HepG2 (cell line): ENCODE data around the gene RPTOR. TPM values are rescaled to one million over a fixed set of nuclear protein-coding genes. Genes with fewer than 3 reads are reported as not detected.

Source experiments
- ATAC-seq: fragments of 200-7000 bp; cut with Tn5 transposase; 3 replicates; pipeline ENCODE4 v1.9.1; 2020; ENCODE audit warnings: mild to moderate bottlenecking, moderate library complexity
- BruUV-seq: library from RNA; stranded (reverse); fragments of 400-500 nt; replicated peaks from 2 replicates; lab custom pipeline; 2021; lab: Mats Ljungman, UMichigan
- CTCF ChIA-PET: fragments of 300-600 bp; formaldehyde crosslinking; extraction: SDS; loops from one replicate; lab custom pipeline; 2021; ENCODE audit warnings: low total read pairs, inconsistent platforms, low intra/inter-chr PET ratio; lab: Yijun Ruan, JAX
- POLR2A ChIA-PET: fragments of 350-600 bp; sonication (Branson Sonifier 250); formaldehyde crosslinking; loops from one replicate; lab custom pipeline; 2020; ENCODE audit warnings: antibody characterized with exemption, inconsistent platforms; lab: Yijun Ruan, JAX
- DNase-seq: peaks from one replicate; pipeline ENCODE4 v3.0.0-alpha.2; 2015; ENCODE audit warnings: low spot score
- FAIRE-seq: peaks from 3 replicates; lab custom pipeline; 2011; peaks lifted over from hg19 to GRCh38; lab: Jason Lieb, UNC
- H2AFZ ChIP-seq: one replicate; pipeline ENCODE4 v1.6.1; 2011; ENCODE audit warnings: low read length, inconsistent platforms
- H3K27ac ChIP-seq: fragments of 300-600 bp; 3 replicates; pipeline ENCODE4 v1.8.0; 2011; ENCODE audit warnings: mixed run types, mild to moderate bottlenecking, mixed read lengths, low read length, inconsistent platforms; ENCODE audit not compliant: insufficient read depth; ENCODE audit errors: extremely low read length
- H3K27me3 ChIP-seq, 2 experiments: fragments of 200-600 bp in 1 of 2; 2 replicates in 1 of 2; 3 replicates in 1 of 2; pipeline versions ENCODE4 v1.6.0 to v1.8.0; 2011; ENCODE audit warnings: low read length in 2 of 2, mild to moderate bottlenecking in 2 of 2, moderate library complexity in 2 of 2, inconsistent platforms in 1 of 2; ENCODE audit not compliant: insufficient read depth in 2 of 2, control insufficient read depth in 1 of 2
- H3K36me3 ChIP-seq, 2 experiments: fragments of 200-600 bp in 1 of 2; replicated peaks in 1 of 2; 2 replicates in 1 of 2; 3 replicates in 1 of 2; pipeline versions ENCODE4 v1.5.1 to v1.8.0; 2011; ENCODE audit warnings: low read length in 2 of 2, inconsistent platforms in 1 of 2; ENCODE audit not compliant: insufficient read depth in 2 of 2, control insufficient read depth in 1 of 2
- H3K4me1 ChIP-seq: 2 replicates; pipeline ENCODE4 v1.5.1; 2012; ENCODE audit warnings: low read length, inconsistent platforms; ENCODE audit not compliant: insufficient read depth
- H3K4me2 ChIP-seq: 2 replicates; pipeline ENCODE4 v1.6.0; 2011; ENCODE audit warnings: low read depth, low read length, inconsistent platforms
- H3K4me3 ChIP-seq, 3 experiments: fragments of 200-600 bp in 1 of 3; sonication (generic), shearing (Covaris generic) in 1 of 3; replicated peaks in 1 of 3; 2 replicates each; pipeline ENCODE4 v1.5.1; 2011 to 2016; ENCODE audit warnings: low read length in 3 of 3, inconsistent platforms in 2 of 3, low read depth in 2 of 3, mild to moderate bottlenecking in 2 of 3, control low read depth in 1 of 3, mixed read lengths in 1 of 3; ENCODE audit not compliant: insufficient read depth in 1 of 3
- H3K79me2 ChIP-seq: one replicate; pipeline ENCODE4 v1.6.1; 2011; ENCODE audit warnings: low read length, inconsistent platforms; ENCODE audit not compliant: insufficient read depth
- H3K9ac ChIP-seq: 2 replicates; pipeline ENCODE4 v1.6.0; 2011; ENCODE audit warnings: mild to moderate bottlenecking, low read depth, low read length, inconsistent platforms; ENCODE audit not compliant: insufficient read depth
- H3K9me3 ChIP-seq: 2 replicates; pipeline ENCODE4 v1.5.1; 2012; ENCODE audit warnings: mild to moderate bottlenecking, low read length
- H4K20me1 ChIP-seq: 2 replicates; pipeline ENCODE4 v1.6.0; 2011; ENCODE audit warnings: inconsistent platforms, mild to moderate bottlenecking, low read length, moderate library complexity; ENCODE audit not compliant: insufficient read depth
- EEA1 ChIP-seq: sonication (generic); formaldehyde crosslinking; IDR thresholded peaks from 2 replicates; pipeline ENCODE4 v1.5.1; 2020; ENCODE audit warnings: mild to moderate bottlenecking, missing genetic modification reagents, borderline replicate concordance
- FOXP1 ChIP-seq, 2 experiments: fragments of 450-650 bp in 1 of 2; IDR thresholded peaks; 2 replicates each; pipeline ENCODE4 v1.6.1; 2017 to 2018; ENCODE audit warnings: antibody characterized with exemption in 1 of 2
- REXO4 ChIP-seq: sonication (generic); formaldehyde crosslinking; IDR thresholded peaks from 2 replicates; pipeline ENCODE4 v1.8.0; 2022; ENCODE audit warnings: missing genetic modification reagents, mild to moderate bottlenecking, borderline replicate concordance
- SNAI1 ChIP-seq: sonication (generic); formaldehyde crosslinking; IDR thresholded peaks from 2 replicates; pipeline ENCODE4 v1.5.0; 2020; ENCODE audit warnings: mild to moderate bottlenecking, missing genetic modification reagents, borderline replicate concordance
- SNAPC2 ChIP-seq: sonication (generic); formaldehyde crosslinking; IDR thresholded peaks from 2 replicates; pipeline ENCODE4 v1.8.1; 2022; ENCODE audit warnings: mild to moderate bottlenecking, missing genetic modification reagents
- THRA ChIP-seq: sonication (generic); formaldehyde crosslinking; IDR thresholded peaks from 2 replicates; pipeline ENCODE4 v1.4.0; 2020; ENCODE audit warnings: missing genetic modification reagents, borderline replicate concordance
- ZC3H13 ChIP-seq: sonication (generic); formaldehyde crosslinking; IDR thresholded peaks from 2 replicates; pipeline ENCODE4 v1.8.1; 2023; ENCODE audit warnings: mild to moderate bottlenecking, missing genetic modification reagents, moderate library complexity
- ZGPAT ChIP-seq: IDR thresholded peaks from 2 replicates; pipeline ENCODE4 v1.6.1; 2016; ENCODE audit warnings: mild to moderate bottlenecking
- ZMYM2 ChIP-seq: sonication (generic); formaldehyde crosslinking; IDR thresholded peaks from 2 replicates; pipeline ENCODE4 v1.8.0; 2022; ENCODE audit warnings: mild to moderate bottlenecking, missing genetic modification reagents
- ZNF205 ChIP-seq: IDR thresholded peaks from 2 replicates; pipeline ENCODE4 v1.6.1; 2018; ENCODE audit warnings: missing biosample characterization, missing genetic modification reagents
- ZNF251 ChIP-seq: sonication (generic); formaldehyde crosslinking; IDR thresholded peaks from 2 replicates; pipeline ENCODE4 v1.9.0; 2021; ENCODE audit warnings: mild to moderate bottlenecking, missing genetic modification reagents
- WGBS: methylation state at CpG from one replicate; pipeline ENCODE4 v1.1.6; 2017; ENCODE audit warnings: low lambda C conversion rate; 5-methylcytosine and 5-hydroxymethylcytosine counted together
- in situ Hi-C: cut with HindIII; loops from 2 replicates; pipeline ENCODE4 v1.10.0; 2017; ENCODE audit warnings: low pct_unique_long_range_greater_than_20kb; ENCODE audit not compliant: extremely low pct_ligation_motif_present
- intact Hi-C: fragments of 100-400 bp; cut with micrococcal nuclease; formaldehyde crosslinking; loops from one replicate; pipeline ENCODE4 v1.10.0; 2022; ENCODE audit not compliant: unreplicated experiment
- polyA plus RNA-seq, 8 experiments: library from polyadenylated mRNA; depleted of rRNA in 3 of 8; stranded (reverse) in 7 of 8; unstranded in 1 of 8; fragments of >200 nt; fragmentation: Illumina TruSeq in 4 of 8; extraction: Trizol in 4 of 8; gene quantifications; 2 replicates each; pipeline versions ENCODE4 v1.2.1 to v1.2.3, GENCODE V29; 2011 to 2016; ENCODE audit warnings: low read depth in 4 of 8, missing spikeins in 1 of 8, mixed read lengths in 1 of 8; ENCODE audit not compliant: insufficient read depth in 1 of 8
- total RNA-seq, 5 experiments: library from RNA; depleted of rRNA; stranded (reverse); fragments of >200 nt; fragmentation: Illumina TruSeq; extraction: Trizol; gene quantifications; 2 replicates each; pipeline ENCODE4 v1.2.3, GENCODE V29; 2016; ENCODE audit warnings: low read depth in 1 of 5
- TF ChIP-seq, protein P1 (sequence below): sonication (generic); formaldehyde crosslinking; IDR thresholded peaks from 2 replicates; pipeline ENCODE4 v1.5.0; 2020; ENCODE audit warnings: mild to moderate bottlenecking, missing genetic modification reagents, borderline replicate concordance
- TF ChIP-seq, protein P2 (sequence below): sonication (generic); formaldehyde crosslinking; IDR thresholded peaks from 2 replicates; pipeline ENCODE4 v1.8.1; 2022; ENCODE audit warnings: mild to moderate bottlenecking, missing genetic modification reagents
- TF ChIP-seq, protein P3 (sequence below): sonication (generic); formaldehyde crosslinking; IDR thresholded peaks from 2 replicates; pipeline ENCODE4 v1.5.0; 2020; ENCODE audit warnings: mild to moderate bottlenecking, missing genetic modification reagents

Gene RPTOR
- total and polyA plus RNA-seq, 2 of the 13 experiments (the other 11 are each of a cell fraction or from before 2014, with no cell fraction given): 6.6 to 25.3 TPM

- CTCF ChIA-PET: no interaction called here
- Histone ChIP-seq H3K79me2 (no peaks in the 10 kb centered on the region), H3K27ac (no peak overlapping the region), H3K4me3 (no peak overlapping the region), H3K36me3 (peaks cover 11 to 18% of the 10 kb centered on the region in 2 experiments; a peak in 4 of 5 replicates), H3K27me3 (no peaks in the 10 kb centered on the region), H3K4me1 (no peaks in the 10 kb centered on the region; the same call in 1 of the 2 replicates), H3K9ac (no peak overlapping the region), H3K9me3 (no peaks in the 10 kb centered on the region), H3K4me2 (no peak overlapping the region), H4K20me1 (no peaks in the 10 kb centered on the region), H2AFZ (no peak overlapping the region)
- in situ Hi-C loops (no loop called here), intact Hi-C loops (no loop called here)
- no peak for DNase-seq
- POLR2A ChIA-PET: no interaction called here
- no peak for ATAC-seq
- TF ChIP-seq, protein P1, sequence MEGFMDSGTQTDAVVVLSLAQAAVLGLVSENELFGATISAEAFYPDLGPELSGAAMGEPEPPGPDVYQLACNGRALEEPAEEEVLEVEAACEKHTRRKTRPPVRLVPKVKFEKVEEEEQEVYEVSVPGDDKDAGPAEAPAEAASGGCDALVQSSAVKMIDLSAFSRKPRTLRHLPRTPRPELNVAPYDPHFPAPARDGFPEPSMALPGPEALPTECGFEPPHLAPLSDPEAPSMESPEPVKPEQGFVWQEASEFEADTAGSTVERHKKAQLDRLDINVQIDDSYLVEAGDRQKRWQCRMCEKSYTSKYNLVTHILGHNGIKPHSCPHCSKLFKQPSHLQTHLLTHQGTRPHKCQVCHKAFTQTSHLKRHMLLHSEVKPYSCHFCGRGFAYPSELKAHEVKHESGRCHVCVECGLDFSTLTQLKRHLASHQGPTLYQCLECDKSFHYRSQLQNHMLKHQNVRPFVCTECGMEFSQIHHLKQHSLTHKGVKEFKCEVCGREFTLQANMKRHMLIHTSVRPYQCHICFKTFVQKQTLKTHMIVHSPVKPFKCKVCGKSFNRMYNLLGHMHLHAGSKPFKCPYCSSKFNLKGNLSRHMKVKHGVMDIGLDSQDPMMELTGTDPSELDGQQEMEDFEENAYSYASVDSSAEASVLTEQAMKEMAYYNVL (CRISPR knock-in tag): no peak
- TF ChIP-seq, protein P2, sequence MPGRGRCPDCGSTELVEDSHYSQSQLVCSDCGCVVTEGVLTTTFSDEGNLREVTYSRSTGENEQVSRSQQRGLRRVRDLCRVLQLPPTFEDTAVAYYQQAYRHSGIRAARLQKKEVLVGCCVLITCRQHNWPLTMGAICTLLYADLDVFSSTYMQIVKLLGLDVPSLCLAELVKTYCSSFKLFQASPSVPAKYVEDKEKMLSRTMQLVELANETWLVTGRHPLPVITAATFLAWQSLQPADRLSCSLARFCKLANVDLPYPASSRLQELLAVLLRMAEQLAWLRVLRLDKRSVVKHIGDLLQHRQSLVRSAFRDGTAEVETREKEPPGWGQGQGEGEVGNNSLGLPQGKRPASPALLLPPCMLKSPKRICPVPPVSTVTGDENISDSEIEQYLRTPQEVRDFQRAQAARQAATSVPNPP (CRISPR knock-in tag): no peak
- TF ChIP-seq ZC3H13 (no peak), SNAI1 (CRISPR knock-in tag) (no peak), FOXP1 (IDR thresholded peaks at IDR 0.05) (no peak), FOXP1 (CRISPR knock-in tag; IDR thresholded peaks at IDR 0.05) (no peak), THRA (CRISPR knock-in tag) (no peak), EEA1 (CRISPR knock-in tag) (no peak), ZMYM2 (no peak), SNAPC2 (no peak), ZNF205 (no peak), ZGPAT (CRISPR knock-in tag) (no peak), REXO4 (CRISPR knock-in tag) (no peak), ZNF251 (no peak)
- TF ChIP-seq, protein P3, sequence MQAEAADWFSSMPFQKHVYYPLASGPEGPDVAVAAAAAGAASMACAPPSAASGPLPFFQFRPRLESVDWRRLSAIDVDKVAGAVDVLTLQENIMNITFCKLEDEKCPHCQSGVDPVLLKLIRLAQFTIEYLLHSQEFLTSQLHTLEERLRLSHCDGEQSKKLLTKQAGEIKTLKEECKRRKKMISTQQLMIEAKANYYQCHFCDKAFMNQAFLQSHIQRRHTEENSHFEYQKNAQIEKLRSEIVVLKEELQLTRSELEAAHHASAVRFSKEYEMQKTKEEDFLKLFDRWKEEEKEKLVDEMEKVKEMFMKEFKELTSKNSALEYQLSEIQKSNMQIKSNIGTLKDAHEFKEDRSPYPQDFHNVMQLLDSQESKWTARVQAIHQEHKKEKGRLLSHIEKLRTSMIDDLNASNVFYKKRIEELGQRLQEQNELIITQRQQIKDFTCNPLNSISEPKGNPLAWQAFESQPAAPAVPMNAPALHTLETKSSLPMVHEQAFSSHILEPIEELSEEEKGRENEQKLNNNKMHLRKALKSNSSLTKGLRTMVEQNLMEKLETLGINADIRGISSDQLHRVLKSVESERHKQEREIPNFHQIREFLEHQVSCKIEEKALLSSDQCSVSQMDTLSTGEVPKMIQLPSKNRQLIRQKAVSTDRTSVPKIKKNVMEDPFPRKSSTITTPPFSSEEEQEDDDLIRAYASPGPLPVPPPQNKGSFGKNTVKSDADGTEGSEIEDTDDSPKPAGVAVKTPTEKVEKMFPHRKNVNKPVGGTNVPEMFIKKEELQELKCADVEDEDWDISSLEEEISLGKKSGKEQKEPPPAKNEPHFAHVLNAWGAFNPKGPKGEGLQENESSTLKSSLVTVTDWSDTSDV (CRISPR knock-in tag): no peak
- BruUV-seq: no TSS peak
- WGBS: 97% methylated on average over 28 of the region's 38 CpGs
- FAIRE-seq: no peak
These were observed 395.8 kb downstream of the RPTOR start for GRCh38 chr17:80940171-80941123.
